ENCODE data around the gene CELF2.

The CELF2 gene

DNA sequence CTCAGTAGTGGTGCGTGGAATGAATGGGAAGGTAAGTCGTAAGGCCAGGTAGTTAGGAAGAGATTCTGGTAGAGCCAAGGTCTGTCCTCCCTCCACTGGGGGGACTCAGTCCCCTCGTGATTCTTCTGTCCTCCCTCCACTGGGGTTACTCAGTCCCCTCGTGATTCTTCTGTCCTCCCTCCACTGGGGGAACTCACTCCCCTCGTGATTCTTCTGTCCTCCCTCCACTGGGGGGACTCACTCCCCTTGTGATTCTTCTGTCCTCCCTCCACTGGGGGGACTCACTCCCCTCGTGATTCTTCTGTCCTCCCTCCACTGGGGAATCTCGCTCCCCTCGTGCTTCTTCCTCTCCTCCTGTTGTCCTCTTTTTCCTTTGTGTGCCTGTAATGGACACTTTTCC, 125.1 kb downstream of the CELF2 start:
- ATAC-seq (ENCODE audit: insufficient read depth, low read depth) (no peak), DNase-seq (no peak)
- Histone ChIP-seq H3K9ac (ENCODE audit: low read depth, low read length) (no peak overlapping the region), H3K27ac (ENCODE audit: low read length) (no peak overlapping the region), H3K27me3 (ENCODE audit: insufficient read depth, low read length, poor library complexity) (no peaks in the 10 kb centered on the region), H3K9me3 (ENCODE audit: insufficient read depth, low read length, severe bottlenecking) (no peaks in the 10 kb centered on the region), H4K20me1 (ENCODE audit: insufficient read depth, low read length) (no peaks in the 10 kb centered on the region), H3K4me2 (ENCODE audit: insufficient read depth, low read length) (no peak overlapping the region), H2AFZ (ENCODE audit: low read depth, low read length) (0 out of 2 replicates have a peak overlapping the region, but pooled peaks have one; percentile 5), H3K36me3 (ENCODE audit: insufficient read depth, low read length) (no peaks in the 10 kb centered on the region), H3K4me3 (ENCODE audit: low read depth in 1 of 2, low read length in 2 of 2) (no peak overlapping the region), H3K79me2 (ENCODE audit: insufficient read depth, low read length) (no peaks in the 10 kb centered on the region), H3K4me1 (ENCODE audit: insufficient read depth, low read length) (peaks cover 36% of the 10 kb centered on the region)
- TF ChIP-seq, protein P1, sequence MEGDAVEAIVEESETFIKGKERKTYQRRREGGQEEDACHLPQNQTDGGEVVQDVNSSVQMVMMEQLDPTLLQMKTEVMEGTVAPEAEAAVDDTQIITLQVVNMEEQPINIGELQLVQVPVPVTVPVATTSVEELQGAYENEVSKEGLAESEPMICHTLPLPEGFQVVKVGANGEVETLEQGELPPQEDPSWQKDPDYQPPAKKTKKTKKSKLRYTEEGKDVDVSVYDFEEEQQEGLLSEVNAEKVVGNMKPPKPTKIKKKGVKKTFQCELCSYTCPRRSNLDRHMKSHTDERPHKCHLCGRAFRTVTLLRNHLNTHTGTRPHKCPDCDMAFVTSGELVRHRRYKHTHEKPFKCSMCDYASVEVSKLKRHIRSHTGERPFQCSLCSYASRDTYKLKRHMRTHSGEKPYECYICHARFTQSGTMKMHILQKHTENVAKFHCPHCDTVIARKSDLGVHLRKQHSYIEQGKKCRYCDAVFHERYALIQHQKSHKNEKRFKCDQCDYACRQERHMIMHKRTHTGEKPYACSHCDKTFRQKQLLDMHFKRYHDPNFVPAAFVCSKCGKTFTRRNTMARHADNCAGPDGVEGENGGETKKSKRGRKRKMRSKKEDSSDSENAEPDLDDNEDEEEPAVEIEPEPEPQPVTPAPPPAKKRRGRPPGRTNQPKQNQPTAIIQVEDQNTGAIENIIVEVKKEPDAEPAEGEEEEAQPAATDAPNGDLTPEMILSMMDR (IDR thresholded peaks at IDR 0.05; ENCODE audit: borderline replicate concordance, extremely low read depth, low read length, poor library complexity, severe bottlenecking) = peak; percentile 38
- no peak for TF ChIP-seq EZH2 (IDR thresholded peaks at IDR 0.05; ENCODE audit: borderline replicate concordance, low read depth, low read length, severe bottlenecking)

DNA sequence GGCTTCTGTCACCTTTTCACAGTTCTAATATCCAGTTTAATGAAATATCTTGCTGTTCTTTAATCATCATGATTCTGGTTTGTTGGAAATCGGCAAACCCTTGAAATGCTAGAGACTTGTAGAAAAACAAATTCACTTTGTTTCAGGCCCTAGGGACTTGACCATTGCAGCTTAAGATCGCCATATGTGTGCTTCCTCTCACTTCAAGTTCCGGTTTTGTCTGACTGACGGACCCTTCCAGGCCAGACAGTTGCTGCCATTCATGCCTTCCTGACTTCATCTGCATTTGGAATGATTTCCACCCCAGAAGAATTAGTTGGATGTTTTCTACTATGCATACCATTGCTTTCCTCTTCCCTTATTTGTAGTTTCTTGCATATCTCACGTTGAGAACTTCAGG, 125.6 kb downstream of the CELF2 start:
- no peaks in the 10 kb centered on the region for H4K20me1 ChIP-seq (ENCODE audit: insufficient read depth, low read length)
- peaks cover 41% of the 10 kb centered on the region for H3K4me1 ChIP-seq (ENCODE audit: insufficient read depth, low read length)
- H3K4me3 ChIP-seq (ENCODE audit: low read depth in 1 of 2, low read length in 2 of 2) = no peak overlapping the region
- no peak for DNase-seq
- no peak overlapping the region for H3K4me2 ChIP-seq (ENCODE audit: insufficient read depth, low read length)
- H3K9me3 ChIP-seq (ENCODE audit: insufficient read depth, low read length, severe bottlenecking) = no peaks in the 10 kb centered on the region
- H3K27ac ChIP-seq (ENCODE audit: low read length) = no peak overlapping the region
- H2AFZ ChIP-seq (ENCODE audit: low read depth, low read length) = 0 out of 2 replicates have a peak overlapping the region, but pooled peaks have one; percentile 5
- H3K79me2 ChIP-seq (ENCODE audit: insufficient read depth, low read length) = no peaks in the 10 kb centered on the region
- ATAC-seq (ENCODE audit: insufficient read depth, low read depth) = no peak
- no peaks in the 10 kb centered on the region for H3K27me3 ChIP-seq (ENCODE audit: insufficient read depth, low read length, poor library complexity)
- no peaks in the 10 kb centered on the region for H3K36me3 ChIP-seq (ENCODE audit: insufficient read depth, low read length)
- H3K9ac ChIP-seq (ENCODE audit: low read depth, low read length) = no peak overlapping the region
- TF ChIP-seq EZH2 (IDR thresholded peaks at IDR 0.05; ENCODE audit: borderline replicate concordance, low read depth, low read length, severe bottlenecking) = no peak
- TF ChIP-seq, protein P1 (IDR thresholded peaks at IDR 0.05; ENCODE audit: borderline replicate concordance, extremely low read depth, low read length, poor library complexity, severe bottlenecking) = no peak

DNA sequence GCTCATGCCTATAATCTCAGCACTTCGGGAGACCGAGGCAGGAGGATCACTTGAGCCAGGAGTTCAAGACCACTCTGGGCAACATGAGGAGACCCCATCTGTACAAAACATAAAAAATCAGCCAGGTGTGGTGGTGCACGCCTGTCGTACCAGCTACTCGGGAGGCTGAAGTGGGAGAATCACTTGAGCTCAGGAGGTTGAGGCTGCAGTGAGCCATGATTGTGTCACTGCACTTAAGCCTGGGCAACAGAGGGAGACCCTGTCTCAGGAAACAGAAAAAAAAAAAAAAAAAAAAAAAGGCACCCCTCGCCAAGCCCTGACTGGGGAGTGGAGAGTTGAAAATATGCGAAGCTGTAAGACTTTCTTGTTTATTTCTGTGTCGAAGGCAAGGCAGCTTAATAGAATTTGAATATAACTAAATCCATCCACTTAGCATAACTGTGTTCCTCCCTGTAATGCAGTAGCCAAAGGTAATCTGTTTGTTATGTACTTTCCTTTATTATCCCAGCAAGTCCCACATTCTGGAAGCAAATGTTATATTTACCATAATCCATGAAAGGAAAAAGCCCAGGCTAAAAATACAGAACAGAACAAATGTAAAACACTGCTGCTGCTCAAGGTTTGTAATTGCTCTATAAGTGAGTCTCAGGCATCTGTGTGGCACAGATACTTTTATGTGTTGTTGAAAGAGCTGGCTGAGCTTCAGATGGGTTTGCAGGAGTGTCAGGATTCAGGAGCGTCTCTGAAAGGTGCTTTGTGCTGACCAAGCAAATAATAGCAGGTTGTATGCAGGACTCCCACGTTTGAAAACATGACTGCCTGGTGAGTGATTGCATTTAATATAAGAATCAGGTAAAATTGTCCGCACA, 127.2 kb downstream of the CELF2 start:
- Histone ChIP-seq H3K27ac (ENCODE audit: low read length) (peak overlapping the region; percentile 92), H2AFZ (ENCODE audit: low read depth, low read length) (peak overlapping the region; percentile 78), H3K4me1 (ENCODE audit: insufficient read depth, low read length) (peaks cover 48% of the 10 kb centered on the region), H3K4me3 (ENCODE audit: low read depth in 1 of 2, low read length in 2 of 2) (peak overlapping the region in 1 of 2 experiments; percentile 39; a peak in 2 of 4 replicates), H3K79me2 (ENCODE audit: insufficient read depth, low read length) (no peaks in the 10 kb centered on the region), H3K9me3 (ENCODE audit: insufficient read depth, low read length, severe bottlenecking) (no peaks in the 10 kb centered on the region), H3K36me3 (ENCODE audit: insufficient read depth, low read length) (no peaks in the 10 kb centered on the region), H4K20me1 (ENCODE audit: insufficient read depth, low read length) (no peaks in the 10 kb centered on the region), H3K27me3 (ENCODE audit: insufficient read depth, low read length, poor library complexity) (no peaks in the 10 kb centered on the region), H3K9ac (ENCODE audit: low read depth, low read length) (peak overlapping the region; percentile 57), H3K4me2 (ENCODE audit: insufficient read depth, low read length) (peak overlapping the region; percentile 61)
- DNase-seq (no peak), ATAC-seq (ENCODE audit: insufficient read depth, low read depth) (peak; percentile 57)
- TF ChIP-seq, protein P1 (IDR thresholded peaks at IDR 0.05; ENCODE audit: borderline replicate concordance, extremely low read depth, low read length, poor library complexity, severe bottlenecking) = no peak
- TF ChIP-seq EZH2 (IDR thresholded peaks at IDR 0.05; ENCODE audit: borderline replicate concordance, low read depth, low read length, severe bottlenecking) = no peak

Data from DND-41 (cell line).